Skin of body (tissue), 2 donors: ENCODE data around the gene KRT14. TPM values are rescaled to one million over a fixed set of nuclear protein-coding genes. Genes with fewer than 3 reads are reported as not detected.

Experiments
- DNase-seq: peaks from one replicate; lab custom pipeline; 2025; lab: John Stamatoyannopoulos, UW
- total RNA-seq: library from RNA; depleted of rRNA; stranded (reverse); fragments of >200 nt; gene quantifications from one replicate; pipeline ENCODE4 v1.2.3, GENCODE V29; 2014

KRT14 gene
- total RNA-seq, 1 donor from 2014 or later = 763 TPM

GRCh38 chr17:41532947-41533570 lies 53.6 kb downstream of the KRT14 start:
- DNase-seq = no peak

Other genes starting within 250 kb of the KRT14 start
- gene KRT33A, start 236.1 kb downstream of the KRT14 start, total RNA-seq = 22.0 TPM
- gene KRT33B, start 217.1 kb downstream of the KRT14 start, total RNA-seq = 7.7 TPM
- gene KRT34, start 204.6 kb downstream of the KRT14 start, total RNA-seq = 19.5 TPM
- 52.1 TPM for gene KRT31, start 189.3 kb downstream of the KRT14 start, total RNA-seq
- 0.99 TPM for gene KRT37, start 162.3 kb downstream of the KRT14 start, total RNA-seq
- 7.2 TPM for gene KRT38, start 145.9 kb downstream of the KRT14 start, total RNA-seq
- gene KRT32, start 119.5 kb downstream of the KRT14 start, total RNA-seq = 28.0 TPM
- 31.5 TPM for gene KRT35, start 105.7 kb downstream of the KRT14 start, total RNA-seq
- 1.9 TPM for gene KRT36, start 97.0 kb downstream of the KRT14 start, total RNA-seq
- gene KRT13, start 81.3 kb downstream of the KRT14 start, total RNA-seq = 2.9 TPM
- gene KRT15, start 68.0 kb downstream of the KRT14 start, total RNA-seq = 348 TPM
- gene KRT19, start 58.6 kb downstream of the KRT14 start, total RNA-seq = 75.9 TPM
- 0.79 TPM for gene KRT9, start 14.8 kb downstream of the KRT14 start, total RNA-seq
- 142 TPM for gene KRT16, start 25.9 kb upstream of the KRT14 start, total RNA-seq
- 1,205 TPM for gene KRT17, start 37.7 kb upstream of the KRT14 start, total RNA-seq
- gene EIF1, start 102.0 kb upstream of the KRT14 start, total RNA-seq = 136 TPM
- not detected for gene GAST, start 125.4 kb upstream of the KRT14 start, total RNA-seq
- 0.49 TPM for gene HAP1, start 147.7 kb upstream of the KRT14 start, total RNA-seq
- gene JUP, start 199.8 kb upstream of the KRT14 start, total RNA-seq = 163 TPM
- gene P3H4, start 225.1 kb upstream of the KRT14 start, total RNA-seq = 27.9 TPM
- 97.2 TPM for gene FKBP10, start 226.1 kb upstream of the KRT14 start, total RNA-seq
- gene NT5C3B, start 249.3 kb upstream of the KRT14 start, total RNA-seq = 43.6 TPM